Activated CD8-positive, alpha-beta memory T cell treated with anti-CD3 and anti-CD28 coated beads, Interleukin-2, amount 50 U/mL, for 24 hours (primary cell): Measurements from ENCODE around the gene PLCB1.

ENCODE experiments used
- DNase-seq: peaks from one replicate; pipeline ENCODE4 v3.0.0-alpha.2; 2020; ENCODE audit errors: extremely low read depth

PLCB1 gene

DNA sequence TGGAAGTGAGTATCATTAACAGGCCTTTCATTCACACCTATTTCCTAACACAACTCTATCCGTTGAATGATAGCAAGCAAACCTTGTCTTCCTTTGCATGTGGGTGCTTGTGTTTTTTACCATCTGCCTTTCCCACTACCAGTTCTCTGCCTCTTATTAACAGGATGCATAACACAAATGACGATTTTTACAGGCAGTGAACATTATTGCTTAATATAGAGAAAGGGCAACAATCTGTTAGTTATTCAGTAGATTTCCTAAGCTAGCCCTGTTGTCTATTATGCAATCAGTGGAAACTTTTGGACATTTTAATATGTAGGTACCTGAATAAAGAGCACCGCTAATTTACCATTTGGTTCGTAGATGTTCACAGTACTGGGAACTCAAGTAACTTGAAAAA lies 588.0 kb downstream of the PLCB1 start:
- DNase-seq, result no peak

DNA sequence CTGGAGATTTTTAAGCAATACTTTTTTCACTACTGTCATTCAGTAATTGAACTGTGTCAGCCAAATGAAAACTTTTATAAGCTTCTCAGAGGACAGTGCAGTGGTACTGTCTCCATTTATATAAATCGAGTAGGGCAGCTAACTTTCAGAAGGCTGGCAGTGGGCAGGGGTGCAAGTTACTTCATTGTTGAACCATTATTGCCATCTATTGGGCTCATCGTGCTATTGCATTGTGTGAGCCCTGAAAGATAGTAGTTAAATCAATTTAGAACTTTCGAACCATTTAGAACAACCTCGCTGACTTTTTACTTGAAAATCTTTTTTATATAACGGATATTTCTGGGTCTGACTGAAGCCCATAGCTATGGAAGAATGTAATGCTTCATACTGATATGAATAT lies 589.0 kb downstream of the PLCB1 start:
- DNase-seq, result no peak

- no peak for DNase-seq
Observed at GRCh38 chr20:8722277-8722928, 590.3 kb downstream of the PLCB1 start.

- no peak for DNase-seq
Observed at GRCh38 chr20:8723296-8723695, 591.2 kb downstream of the PLCB1 start.

DNA sequence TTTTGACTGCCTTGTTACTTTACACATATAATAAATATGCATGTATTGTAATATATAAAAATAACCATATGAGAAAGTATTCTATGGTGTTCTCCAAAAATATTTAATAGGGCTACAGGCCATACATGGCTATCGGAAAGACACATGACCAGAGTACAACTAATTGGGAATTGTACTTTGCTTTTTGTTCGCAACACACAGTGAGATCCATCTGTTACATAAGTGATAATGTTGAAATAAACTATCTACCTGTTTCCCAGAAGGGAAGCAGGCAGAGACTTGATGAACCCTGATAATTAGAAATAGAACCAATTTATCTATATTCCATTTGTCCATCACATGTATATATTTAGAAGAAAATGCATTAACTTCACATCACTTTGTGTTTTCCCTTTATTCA lies 592.8 kb downstream of the PLCB1 start:
- no peak for DNase-seq

DNA sequence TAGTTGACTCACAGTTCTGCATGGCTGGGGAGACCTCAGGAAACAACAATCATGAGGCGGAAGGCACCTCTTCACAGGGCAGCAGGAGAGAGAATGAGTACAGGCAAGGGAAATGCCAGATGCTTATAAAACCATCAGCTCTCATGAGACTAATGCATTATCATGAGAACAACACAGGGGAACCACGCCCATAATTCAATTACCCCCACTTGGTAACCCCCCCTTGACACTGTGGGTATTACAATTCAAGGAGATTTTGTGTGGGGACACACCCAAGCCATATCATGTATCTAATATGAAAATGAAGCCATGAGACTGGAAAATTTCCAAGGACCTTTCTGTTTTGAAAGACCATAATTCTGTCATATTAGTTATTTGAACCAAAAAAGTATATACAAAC lies 594.4 kb downstream of the PLCB1 start:
- no peak for DNase-seq

- no peak for DNase-seq
Observed at GRCh38 chr20:8735014-8735413, 602.9 kb downstream of the PLCB1 start.

DNA sequence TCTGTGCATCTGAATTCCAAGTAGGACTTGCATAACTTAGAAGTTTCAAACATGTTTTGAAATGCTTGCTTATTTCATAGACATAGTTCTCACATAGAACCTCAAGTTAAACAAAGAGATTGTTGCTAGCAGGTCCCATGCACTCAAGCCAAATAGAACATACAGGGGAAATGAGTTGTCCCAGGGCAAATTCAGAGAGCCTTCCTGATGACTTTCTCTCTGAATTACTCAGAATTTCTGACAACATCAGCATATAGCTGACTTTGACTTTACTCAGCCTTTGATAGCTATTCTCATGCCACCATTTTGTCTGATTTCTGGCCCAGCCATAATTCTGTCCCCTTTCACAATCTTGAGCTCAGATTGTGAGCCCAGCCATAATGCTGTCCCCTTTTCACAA lies 603.6 kb downstream of the PLCB1 start:
- DNase-seq, result no peak

DNA sequence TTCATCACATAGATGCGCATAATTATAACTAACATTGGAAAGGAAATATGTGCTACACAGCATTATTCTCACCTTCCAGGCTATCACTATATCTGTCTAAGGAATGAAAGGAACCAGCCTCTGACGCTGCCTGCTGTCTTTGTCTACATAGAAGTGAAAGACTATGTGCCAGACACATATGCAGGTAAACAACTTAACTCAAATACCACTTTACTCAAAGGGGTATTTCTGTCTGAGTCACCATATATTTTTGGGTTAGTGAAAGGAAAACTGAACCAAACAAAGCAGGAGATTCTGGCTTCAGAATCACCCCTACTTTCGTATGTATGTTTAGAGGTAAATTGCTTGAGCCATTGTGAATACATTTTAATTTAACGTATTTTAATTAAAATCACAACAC lies 608.2 kb downstream of the PLCB1 start:
- no peak for DNase-seq

GRCh38 chr20:8744228-8744844 lies 612.3 kb downstream of the PLCB1 start:
- DNase-seq, result no peak

DNA sequence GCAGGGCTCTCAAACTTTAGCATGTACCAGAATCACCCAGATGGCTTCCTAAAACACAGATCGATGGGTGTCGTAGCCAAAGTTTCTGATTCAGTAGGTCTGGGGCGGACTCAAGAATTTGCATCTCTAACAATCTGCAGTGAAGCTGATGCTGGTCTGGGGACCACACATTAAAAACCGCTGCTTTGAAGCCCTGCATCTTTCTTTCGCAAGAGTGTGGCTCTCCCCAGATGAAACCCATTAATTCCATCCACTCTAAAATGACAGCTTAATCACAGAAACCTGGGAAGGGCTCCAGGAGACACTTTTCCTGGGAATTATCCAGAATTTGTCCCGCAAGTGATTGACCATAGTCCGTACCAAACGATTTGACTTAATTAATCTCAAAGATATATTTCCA lies 617.0 kb downstream of the PLCB1 start:
- no peak for DNase-seq

DNA sequence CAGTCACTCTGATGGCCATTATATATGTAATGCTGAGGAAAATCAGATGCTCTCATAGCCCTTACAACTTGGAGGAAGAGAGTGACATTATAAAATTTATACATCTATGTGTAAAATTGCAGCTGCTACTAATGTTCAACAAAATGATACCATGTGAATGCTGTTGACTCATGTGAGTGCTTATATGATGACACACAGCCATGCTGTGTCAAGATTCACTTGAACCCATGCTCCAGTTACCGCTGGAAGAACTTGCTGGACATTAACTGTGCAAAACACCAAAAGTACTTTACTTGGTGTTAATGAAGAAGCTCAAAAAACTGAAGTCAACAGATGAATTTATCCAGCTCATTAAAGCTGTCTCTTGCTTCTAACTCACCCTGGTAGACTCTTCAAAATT lies 617.9 kb downstream of the PLCB1 start:
- no peak for DNase-seq

DNA sequence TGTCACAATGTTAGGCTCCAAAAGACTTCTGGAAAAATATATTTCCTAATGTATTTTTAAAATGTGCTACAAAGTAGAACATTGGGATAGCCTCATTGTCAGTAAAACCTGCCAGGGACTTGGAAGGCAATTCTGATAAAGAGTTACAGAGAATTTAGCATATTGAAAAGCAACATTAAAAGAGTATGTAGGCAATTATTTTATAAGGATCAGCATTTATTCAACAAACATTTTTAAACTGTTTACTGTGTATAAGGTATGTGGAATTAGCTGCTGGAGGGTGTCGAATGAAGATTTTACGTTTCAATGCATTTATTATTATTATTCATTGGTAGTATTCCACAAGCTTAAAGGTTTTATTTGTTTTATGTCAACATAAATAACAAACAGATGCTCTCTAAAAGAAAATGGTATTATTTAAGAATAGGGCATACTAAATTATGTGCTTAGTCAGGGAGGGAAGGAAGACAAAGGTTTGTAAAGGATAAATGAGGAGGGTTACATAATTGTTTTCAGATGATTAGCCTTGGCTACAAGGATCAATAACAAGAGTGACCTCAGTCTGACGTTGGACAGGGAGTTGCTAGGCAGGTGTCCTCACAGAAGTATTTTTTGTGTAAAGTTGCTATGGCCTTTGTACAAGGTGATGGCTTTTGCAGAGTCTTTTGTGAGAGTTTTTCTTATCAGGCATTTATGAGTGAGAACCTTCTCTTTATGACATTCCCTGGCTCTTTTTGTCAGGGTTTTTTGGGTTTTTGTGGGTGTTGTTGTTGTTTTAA lies 623.5 kb downstream of the PLCB1 start:
- no peak for DNase-seq

DNA sequence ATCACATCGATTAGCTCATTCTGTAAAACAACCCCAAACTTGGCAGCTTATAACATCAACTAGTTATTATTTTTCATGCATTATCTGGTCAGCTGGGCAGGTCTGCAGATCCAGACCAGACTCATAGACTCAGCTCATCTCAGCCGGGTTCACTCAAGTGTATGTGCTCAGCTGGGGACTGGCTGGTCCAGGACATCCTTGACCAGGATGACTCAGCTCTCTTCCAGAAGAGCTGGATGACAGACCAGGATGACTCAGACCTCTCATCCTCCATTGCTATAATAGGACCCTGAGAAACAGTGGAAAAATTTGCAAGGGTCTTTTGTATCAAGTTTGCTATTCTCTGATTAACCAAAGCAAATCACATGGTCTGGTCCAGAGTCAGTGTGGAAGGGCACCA lies 624.3 kb downstream of the PLCB1 start:
- no peak for DNase-seq

- DNase-seq, result no peak
Observed at GRCh38 chr20:8757146-8757545, 625.1 kb downstream of the PLCB1 start.

DNA sequence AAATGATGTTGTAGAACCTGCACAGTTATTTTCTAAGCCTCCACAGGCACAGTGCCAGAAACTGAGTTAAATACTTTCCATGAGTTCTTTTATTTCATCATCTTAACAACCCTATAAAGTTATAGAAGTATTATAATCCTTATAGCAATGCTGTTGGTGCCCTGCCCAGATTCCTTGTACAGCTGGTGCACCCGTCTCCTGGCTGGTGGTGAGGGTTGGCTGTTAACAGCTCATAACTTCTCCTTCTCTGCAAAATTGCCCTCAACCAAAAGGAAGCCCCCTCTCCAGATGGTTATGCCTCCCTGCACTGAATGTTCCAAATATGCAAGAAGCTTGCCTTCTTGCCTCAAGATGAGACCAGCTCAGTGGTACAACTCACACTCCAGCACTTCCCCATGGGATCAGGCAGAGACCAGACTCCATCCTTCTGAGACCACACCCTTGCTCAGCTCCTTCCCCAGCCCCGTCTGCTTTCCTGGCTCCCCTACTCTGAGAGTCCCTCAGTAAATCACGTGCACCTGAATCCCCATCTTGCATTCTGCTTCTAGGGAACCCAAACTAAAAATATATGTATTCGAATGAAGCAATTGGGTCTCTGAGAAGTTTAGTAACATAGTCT lies 632.4 kb downstream of the PLCB1 start:
- DNase-seq, result no peak

- DNase-seq, result no peak
Observed at GRCh38 chr20:8766868-8767390, 634.9 kb downstream of the PLCB1 start.

DNA sequence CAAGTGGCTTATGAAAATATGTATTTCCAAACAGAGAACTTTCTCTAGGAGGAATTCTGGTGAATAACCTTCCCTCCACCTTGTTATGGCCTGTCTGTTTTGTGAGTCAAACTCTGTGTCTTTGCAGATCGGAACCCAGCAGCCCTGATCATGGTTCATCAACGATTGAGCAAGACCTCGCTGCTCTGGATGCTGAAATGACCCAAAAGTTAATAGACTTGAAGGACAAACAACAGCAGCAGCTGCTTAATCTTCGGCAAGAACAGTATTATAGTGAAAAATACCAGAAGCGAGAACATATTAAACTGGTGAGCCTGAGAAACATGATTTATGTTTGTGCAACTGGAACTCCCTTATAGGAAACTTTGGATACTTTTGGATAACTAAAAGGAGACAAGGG lies 642.3 kb downstream of the PLCB1 start:
- DNase-seq, result no peak

DNA sequence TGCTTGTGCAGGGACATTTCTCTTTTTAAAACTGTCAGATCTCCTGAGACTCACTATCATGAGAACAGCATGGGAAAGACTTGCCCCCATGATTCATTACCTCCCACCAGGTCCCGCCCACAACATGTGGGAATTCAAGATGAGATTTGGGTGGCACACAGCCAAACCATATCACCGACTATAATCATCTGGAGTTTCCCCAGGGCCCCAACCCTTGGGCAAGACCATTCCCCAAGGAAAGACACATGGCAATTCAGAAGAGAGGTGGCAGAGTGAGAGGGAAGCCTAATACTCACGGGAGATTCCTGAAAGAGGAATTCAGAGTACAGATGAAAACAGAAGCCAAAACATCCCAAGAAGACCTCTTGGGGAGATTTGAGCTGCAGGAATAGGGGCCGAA lies 645.8 kb downstream of the PLCB1 start:
- no peak for DNase-seq

- no peak for DNase-seq
Observed at GRCh38 chr20:8778387-8778786, 646.3 kb downstream of the PLCB1 start.

GRCh38 chr20:8780915-8781314 lies 648.8 kb downstream of the PLCB1 start:
- DNase-seq, result no peak

GRCh38 chr20:8782804-8783203 lies 650.7 kb downstream of the PLCB1 start:
- no peak for DNase-seq

GRCh38 chr20:8783734-8784133 lies 651.7 kb downstream of the PLCB1 start:
- no peak for DNase-seq
